Activated CD4-positive, alpha-beta memory T cell treated with anti-CD3 and anti-CD28 coated beads, Interleukin-2, amount 10 ng/mL, durations not matched to agents 7 days and 5 days (primary cell): Measurements from ENCODE around the gene SPOCK2. TPM values are rescaled to one million over a fixed set of nuclear protein-coding genes. Genes with fewer than 3 reads are reported as not detected.
A peak's percentile ranks its signal among the peaks of the same experiment; 100 is the strongest.
"Not testable (repeated sequence)": the region's sequence is repeated elsewhere in the genome, so short reads cannot be mapped to it uniquely, and the experiment has no call there.

Experiments used
- CTCF ChIA-PET: fragments of 350-600 bp; sonication (Branson Sonifier 250); formaldehyde crosslinking; loops from one replicate; lab custom pipeline; 2021; ENCODE audit warnings: antibody characterized with exemption, inconsistent platforms; lab: Charles Lee
- POLR2A ChIA-PET: fragments of 350-600 bp; sonication (Branson Sonifier 250); formaldehyde crosslinking; loops from one replicate; lab custom pipeline; 2021; ENCODE audit warnings: antibody characterized with exemption; lab: Charles Lee
- DNase-seq: peaks from one replicate; pipeline ENCODE4 v3.0.0-alpha.2; 2020
- H3K27ac Mint-ChIP-seq: one replicate; pipeline ENCODE4 v1.8.0; 2021; ENCODE audit warnings: mild to moderate bottlenecking, mixed read lengths
- H3K27me3 Mint-ChIP-seq: one replicate; pipeline ENCODE4 v1.8.0; 2021; ENCODE audit warnings: mixed read lengths
- H3K36me3 Mint-ChIP-seq: one replicate; pipeline ENCODE4 v1.8.0; 2021; ENCODE audit warnings: low read depth, mixed read lengths
- H3K4me1 Mint-ChIP-seq: one replicate; pipeline ENCODE4 v1.8.0; 2021; ENCODE audit warnings: mixed read lengths
- H3K4me3 Mint-ChIP-seq: one replicate; pipeline ENCODE4 v1.8.0; 2021; ENCODE audit warnings: mild to moderate bottlenecking, mixed read lengths
- H3K9me3 Mint-ChIP-seq: one replicate; pipeline ENCODE4 v1.8.0; 2021; ENCODE audit warnings: mixed read lengths
- total RNA-seq, 2 experiments: library from RNA; stranded (reverse); gene quantifications; one replicate each; pipeline ENCODE4 v1.2.3, GENCODE V29; 2021

Gene SPOCK2
- total RNA-seq = 100 to 1,000 TPM; 418 to 420 TPM

- Mint-ChIP-seq H3K9me3 (no peaks in the 10 kb centered on the region), H3K4me1 (peaks cover 62% of the 10 kb centered on the region), H3K27ac (peak within 1 kb of the TSS; percentile 100), H3K36me3 (peaks cover 48% of the 10 kb centered on the region), H3K4me3 (peak within 1 kb of the TSS; percentile 100), H3K27me3 (no peaks in the 10 kb centered on the region)
- CTCF ChIA-PET = interaction anchor here (0.5 to 4.1 kb wide), 14 partner anchors 18 to 439 kb away, joined by 3 to 18 read pairs (median 6); no protein-coding TSS in a partner anchor
- POLR2A ChIA-PET = interaction anchor here (0.6 to 4.9 kb wide), 37 partner anchors 9 to 315 kb away, joined by 3 to 68 read pairs (median 5); partner anchors contain the start of genes ANAPC16, ASCC1, DDIT4 and PSAP
- peak; percentile 75 for DNase-seq
These were observed at the start of gene SPOCK2 for GRCh38 chr10:72087969-72088888. Gene SPOCK2, minus strand, starts transcription at chr10:72088551. Its CDS starts 223 bp downstream, at chr10:72088328.

- H3K27me3 Mint-ChIP-seq = no peaks in the 10 kb centered on the region
- no peak for DNase-seq
- H3K4me3 Mint-ChIP-seq = no peak overlapping the region
- H3K27ac Mint-ChIP-seq = no peak overlapping the region
- POLR2A ChIA-PET = no interaction called here
- H3K9me3 Mint-ChIP-seq = peaks cover 7% of the 10 kb centered on the region
- H3K36me3 Mint-ChIP-seq = peaks cover 21% of the 10 kb centered on the region
- CTCF ChIA-PET = interaction anchor here (0.7 to 1.4 kb wide), 6 partner anchors 15 to 1260 kb away, joined by 3 to 6 read pairs (median 4); no protein-coding TSS in a partner anchor
- peaks cover 34% of the 10 kb centered on the region for H3K4me1 Mint-ChIP-seq
These were observed 49.2 kb upstream of the SPOCK2 start for GRCh38 chr10:72137583-72137982.

GRCh38 chr10:72136225-72136624, 47.9 kb upstream of the SPOCK2 start:
- not testable (repeated sequence) for H3K27me3 Mint-ChIP-seq, H3K27ac Mint-ChIP-seq, H3K9me3 Mint-ChIP-seq, DNase-seq, H3K4me3 Mint-ChIP-seq
- POLR2A ChIA-PET = interaction anchor here (1.2 to 1.7 kb wide), 2 partner anchors 28 to 47 kb away, joined by 4 read pairs; no protein-coding TSS in a partner anchor
- peaks cover 39% of the 10 kb centered on the region for H3K4me1 Mint-ChIP-seq
- peaks cover 21% of the 10 kb centered on the region for H3K36me3 Mint-ChIP-seq
- CTCF ChIA-PET = interaction anchor here (2.0 kb wide), 1 partner anchor 10 kb away, joined by 13 read pairs; no protein-coding TSS in a partner anchor

- peaks cover 21% of the 10 kb centered on the region for H3K36me3 Mint-ChIP-seq
- CTCF ChIA-PET = interaction anchor here (0.7 to 2.0 kb wide), 3 partner anchors 8 to 131 kb away, joined by 3 to 13 read pairs (median 4); no protein-coding TSS in a partner anchor
- peaks cover 7% of the 10 kb centered on the region for H3K9me3 Mint-ChIP-seq
- no peak for DNase-seq
- peaks cover 37% of the 10 kb centered on the region for H3K4me1 Mint-ChIP-seq
- no peak overlapping the region for H3K4me3 Mint-ChIP-seq
- POLR2A ChIA-PET = interaction anchor here (1.7 kb wide), 1 partner anchor 27 kb away, joined by 4 read pairs; no protein-coding TSS in a partner anchor
- H3K27ac Mint-ChIP-seq = peak overlapping the region; percentile 55
- no peaks in the 10 kb centered on the region for H3K27me3 Mint-ChIP-seq
These were observed 46.7 kb upstream of the SPOCK2 start for GRCh38 chr10:72134785-72135767.

GRCh38 chr10:72133517-72133916, 45.2 kb upstream of the SPOCK2 start:
- Mint-ChIP-seq H3K36me3 (peaks cover 21% of the 10 kb centered on the region), H3K9me3 (peaks cover 7% of the 10 kb centered on the region), H3K27me3 (no peaks in the 10 kb centered on the region), H3K4me3 (no peak overlapping the region), H3K4me1 (peaks cover 38% of the 10 kb centered on the region), H3K27ac (no peak overlapping the region)
- ChIA-PET POLR2A (interaction anchor here (1.5 to 1.6 kb wide), 2 partner anchors 45 to 127 kb away, joined by 4 to 6 read pairs; partner anchors contain the start of gene SPOCK2), CTCF (interaction anchor here (0.9 to 2.1 kb wide), 4 partner anchors 9 to 203 kb away, joined by 3 to 19 read pairs (median 6); no protein-coding TSS in a partner anchor)
- no peak for DNase-seq

GRCh38 chr10:72132854-72133253, 44.5 kb upstream of the SPOCK2 start:
- Mint-ChIP-seq H3K27me3 (no peaks in the 10 kb centered on the region), H3K9me3 (peaks cover 7% of the 10 kb centered on the region), H3K36me3 (peaks cover 23% of the 10 kb centered on the region), H3K4me1 (peaks cover 38% of the 10 kb centered on the region), H3K27ac (no peak overlapping the region), H3K4me3 (no peak overlapping the region)
- ChIA-PET POLR2A (interaction anchor here (1.5 to 2.0 kb wide), 3 partner anchors 44 to 127 kb away, joined by 4 to 6 read pairs (median 5); partner anchors contain the start of genes ANAPC16, ASCC1 and SPOCK2), CTCF (interaction anchor here (0.8 to 2.1 kb wide), 7 partner anchors 8 to 204 kb away, joined by 3 to 19 read pairs (median 5); no protein-coding TSS in a partner anchor)
- DNase-seq = no peak

GRCh38 chr10:72127571-72127970, 39.2 kb upstream of the SPOCK2 start:
- Mint-ChIP-seq H3K27me3 (no peaks in the 10 kb centered on the region), H3K9me3 (no peaks in the 10 kb centered on the region), H3K27ac (no peak overlapping the region), H3K4me3 (no peak overlapping the region), H3K4me1 (peaks cover 20% of the 10 kb centered on the region), H3K36me3 (peaks cover 9% of the 10 kb centered on the region)
- ChIA-PET CTCF (interaction anchor here (0.7 to 5.0 kb wide), 10 partner anchors 8 to 279 kb away, joined by 3 to 63 read pairs (median 3); partner anchors contain the start of gene SPOCK2), POLR2A (interaction anchor here (1.8 to 3.3 kb wide), 2 partner anchors 40 to 133 kb away, joined by 4 to 11 read pairs; partner anchors contain the start of gene SPOCK2)
- DNase-seq = no peak

GRCh38 chr10:72126872-72127232, 38.5 kb upstream of the SPOCK2 start:
- H3K27ac Mint-ChIP-seq = no peak overlapping the region
- POLR2A ChIA-PET = interaction anchor here (0.6 to 3.3 kb wide), 4 partner anchors 39 to 204 kb away, joined by 3 to 11 read pairs (median 4); partner anchors contain the start of gene SPOCK2
- CTCF ChIA-PET = interaction anchor here (0.7 to 5.0 kb wide), 26 partner anchors 9 to 278 kb away, joined by 3 to 63 read pairs (median 4); partner anchors contain the start of genes ANAPC16, ASCC1, DDIT4 and SPOCK2
- H3K4me1 Mint-ChIP-seq = peaks cover 22% of the 10 kb centered on the region
- no peaks in the 10 kb centered on the region for H3K27me3 Mint-ChIP-seq
- no peak overlapping the region for H3K4me3 Mint-ChIP-seq
- peaks cover 12% of the 10 kb centered on the region for H3K36me3 Mint-ChIP-seq
- DNase-seq = no peak
- no peaks in the 10 kb centered on the region for H3K9me3 Mint-ChIP-seq

- DNase-seq = no peak
- Mint-ChIP-seq H3K27me3 (no peaks in the 10 kb centered on the region), H3K36me3 (peaks cover 18% of the 10 kb centered on the region), H3K9me3 (no peaks in the 10 kb centered on the region), H3K4me1 (peaks cover 28% of the 10 kb centered on the region), H3K27ac (no peak overlapping the region), H3K4me3 (no peak overlapping the region)
- POLR2A ChIA-PET = interaction anchor here (0.6 to 3.3 kb wide), 7 partner anchors 18 to 210 kb away, joined by 3 to 11 read pairs (median 4); partner anchors contain the start of gene SPOCK2
- CTCF ChIA-PET = interaction anchor here (0.7 to 5.0 kb wide), 28 partner anchors 10 to 223 kb away, joined by 3 to 63 read pairs (median 4); partner anchors contain the start of genes ANAPC16, ASCC1, DDIT4 and SPOCK2
These were observed 38.0 kb upstream of the SPOCK2 start for GRCh38 chr10:72126184-72126871.

- CTCF ChIA-PET = interaction anchor here (0.7 to 5.0 kb wide), 12 partner anchors 8 to 217 kb away, joined by 3 to 63 read pairs (median 4); partner anchors contain the start of gene ASCC1
- peaks cover 24% of the 10 kb centered on the region for H3K36me3 Mint-ChIP-seq
- H3K4me1 Mint-ChIP-seq = peaks cover 32% of the 10 kb centered on the region
- no peaks in the 10 kb centered on the region for H3K9me3 Mint-ChIP-seq
- H3K27ac Mint-ChIP-seq = no peak overlapping the region
- no peak overlapping the region for H3K4me3 Mint-ChIP-seq
- DNase-seq = no peak
- POLR2A ChIA-PET = interaction anchor here (1.4 to 1.6 kb wide), 2 partner anchors 17 to 37 kb away, joined by 5 read pairs; partner anchors contain the start of gene SPOCK2
- no peaks in the 10 kb centered on the region for H3K27me3 Mint-ChIP-seq
These were observed 36.6 kb upstream of the SPOCK2 start for GRCh38 chr10:72124989-72125388.

GRCh38 chr10:72124381-72124780, 36.0 kb upstream of the SPOCK2 start:
- no peak overlapping the region for H3K27ac Mint-ChIP-seq
- ChIA-PET POLR2A (interaction anchor here (1.4 kb wide), 1 partner anchor 36 kb away, joined by 5 read pairs; the partner anchor contains the start of gene SPOCK2), CTCF (interaction anchor here (0.7 to 5.0 kb wide), 7 partner anchors 9 to 213 kb away, joined by 3 to 63 read pairs (median 5); partner anchors contain the start of gene ASCC1)
- DNase-seq = no peak
- H3K9me3 Mint-ChIP-seq = no peaks in the 10 kb centered on the region
- no peak overlapping the region for H3K4me3 Mint-ChIP-seq
- H3K36me3 Mint-ChIP-seq = peaks cover 28% of the 10 kb centered on the region
- peaks cover 34% of the 10 kb centered on the region for H3K4me1 Mint-ChIP-seq
- no peaks in the 10 kb centered on the region for H3K27me3 Mint-ChIP-seq
